ACHN (cell line): ENCODE measurements around the gene PAX5.
A peak's percentile ranks its signal among the peaks of the same experiment; 100 is the strongest.
"Not testable (repeated sequence)": the region's sequence is repeated elsewhere in the genome, so short reads cannot be mapped to it uniquely, and the experiment has no call there.

Experiments
- DNase-seq: peaks from one replicate; pipeline ENCODE4 v3.0.0-alpha.2; 2015
- in situ Hi-C: cut with HindIII; loops from 2 replicates; pipeline ENCODE4 v1.10.0; 2017; ENCODE audit warnings: low sequenced_read_pairs, low pct_ligation_motif_present, low pct_unique_long_range_greater_than_20kb

The PAX5 gene

DNA sequence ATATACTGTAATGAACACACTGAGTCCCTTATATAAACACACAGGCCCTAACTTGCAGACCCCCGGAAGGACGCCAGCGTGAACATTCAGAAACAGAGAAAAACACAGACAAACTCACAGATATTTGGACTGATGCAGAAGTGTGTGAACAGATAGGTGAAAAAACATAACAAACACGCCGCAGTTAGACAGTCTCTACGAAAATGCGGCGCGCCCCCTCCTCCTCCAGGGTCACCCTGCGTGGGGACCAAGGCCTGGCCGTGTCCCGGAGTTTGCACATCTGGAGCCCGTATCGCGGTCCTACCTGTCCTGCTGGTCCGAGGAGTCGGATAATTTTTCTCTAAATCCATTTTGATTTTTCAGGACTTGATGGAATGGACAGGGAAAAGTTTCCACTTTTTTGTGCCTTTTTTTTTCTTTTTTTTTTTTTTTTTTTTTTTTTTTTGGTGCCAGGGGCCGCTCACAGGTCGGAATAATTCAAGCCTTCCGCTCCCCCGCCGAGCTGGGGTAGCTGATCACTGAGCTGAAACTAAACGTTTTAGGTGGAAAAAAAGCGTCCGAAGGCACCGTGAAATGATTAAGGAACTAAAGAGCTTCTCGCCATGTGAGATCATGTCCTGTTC lies at the start of gene PAX5:
Gene PAX5, minus strand, starts transcription at position 587 of the 623 bp plus-strand sequence. Its CDS starts 237 bp downstream, at position 350.
- DNase-seq = no peak
- in situ Hi-C loops = no loop called here

DNA sequence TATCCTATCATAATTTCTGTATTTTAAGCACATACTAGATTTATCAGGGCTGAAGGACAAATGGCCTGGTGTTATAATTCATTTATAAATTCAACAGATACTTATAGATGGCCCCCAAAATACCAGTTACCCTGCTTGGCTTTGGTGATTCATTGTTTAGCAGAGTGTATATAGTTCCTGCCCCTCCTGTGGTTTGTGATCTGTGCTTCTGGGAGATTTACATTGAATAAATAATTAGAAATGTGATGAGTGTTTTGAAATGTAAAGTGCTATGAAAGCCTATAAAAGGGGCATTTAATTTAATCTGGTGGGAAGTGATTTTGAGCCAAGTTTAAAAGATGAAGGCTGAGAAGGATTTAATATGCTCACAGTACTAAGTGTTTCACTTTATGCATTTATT lies 49.6 kb upstream of the PAX5 start:
- DNase-seq = no peak
- in situ Hi-C loops = no loop called here

DNA sequence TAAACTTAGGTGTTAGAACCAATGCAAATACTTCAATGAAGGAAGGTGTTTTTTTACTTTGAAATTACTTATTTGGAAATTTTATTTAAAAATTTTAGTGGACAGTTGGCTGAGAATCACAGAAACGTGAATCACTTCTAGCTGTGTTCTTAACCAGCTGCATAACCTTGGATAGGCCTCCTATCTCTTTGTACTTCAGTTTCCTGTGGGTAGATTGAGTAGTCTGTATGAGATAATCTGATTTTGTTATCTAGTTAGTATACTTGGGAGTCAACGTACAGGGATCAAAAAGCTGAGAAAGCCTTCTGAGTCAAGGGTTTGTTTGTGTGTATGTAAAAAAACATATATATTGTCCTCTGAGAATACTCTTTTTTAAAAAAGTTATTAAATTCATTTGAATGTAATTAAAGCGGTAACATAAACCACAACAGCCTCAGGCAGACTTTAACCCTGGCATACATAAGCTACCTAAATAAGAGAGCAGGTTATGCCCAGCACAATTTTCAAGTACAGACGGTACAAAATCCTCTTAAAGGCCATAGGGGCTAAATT lies 48.2 kb upstream of the PAX5 start:
- in situ Hi-C loops = no loop called here
- no peak for DNase-seq

DNA sequence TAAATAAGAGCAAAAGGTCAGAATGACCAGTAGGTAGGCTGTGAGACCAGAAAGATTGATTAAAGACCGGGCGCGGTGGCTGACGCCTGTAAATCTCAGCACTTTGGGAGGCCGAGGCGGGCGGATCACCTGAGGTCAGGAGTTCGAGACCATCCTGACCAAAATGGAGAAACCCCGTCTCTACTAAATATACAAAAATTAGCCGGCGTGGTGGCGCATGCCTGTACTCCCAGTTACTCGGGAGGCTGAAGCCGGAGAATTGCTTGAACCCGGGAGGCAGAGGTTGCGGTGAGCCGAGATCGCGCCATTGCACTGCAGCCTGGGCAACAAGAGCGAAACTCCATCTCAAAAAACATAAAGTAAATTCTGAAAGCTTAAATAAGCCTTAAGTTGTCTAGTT lies 47.4 kb upstream of the PAX5 start:
- in situ Hi-C loops, DNase-seq: not testable (repeated sequence)

DNA sequence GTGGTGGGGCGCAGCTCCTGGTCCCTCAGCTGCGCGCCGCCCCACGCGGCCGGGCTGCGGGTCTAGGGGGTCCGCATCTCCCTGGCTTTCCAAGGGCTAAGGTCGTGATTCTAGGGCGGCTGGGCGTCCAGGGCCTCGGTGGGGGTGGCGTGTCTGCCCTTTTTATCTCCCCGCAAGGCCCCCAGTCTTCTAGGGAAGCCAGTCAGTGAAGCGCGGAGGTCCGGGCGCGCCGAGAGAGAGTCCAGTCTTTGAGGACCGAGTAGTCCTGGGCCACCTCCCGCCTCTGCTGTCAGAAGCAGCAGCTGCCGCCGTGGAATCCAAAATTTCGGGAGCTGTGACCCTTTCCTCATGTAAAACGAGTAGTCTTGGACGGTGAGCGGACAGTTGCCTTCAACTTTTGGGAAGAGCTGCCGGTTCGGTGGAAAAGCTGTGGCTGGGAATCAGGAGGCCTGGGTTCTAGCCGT lies 46.1 kb upstream of the PAX5 start:
- peak; percentile 29 for DNase-seq
- in situ Hi-C loops = not testable (repeated sequence)

DNA sequence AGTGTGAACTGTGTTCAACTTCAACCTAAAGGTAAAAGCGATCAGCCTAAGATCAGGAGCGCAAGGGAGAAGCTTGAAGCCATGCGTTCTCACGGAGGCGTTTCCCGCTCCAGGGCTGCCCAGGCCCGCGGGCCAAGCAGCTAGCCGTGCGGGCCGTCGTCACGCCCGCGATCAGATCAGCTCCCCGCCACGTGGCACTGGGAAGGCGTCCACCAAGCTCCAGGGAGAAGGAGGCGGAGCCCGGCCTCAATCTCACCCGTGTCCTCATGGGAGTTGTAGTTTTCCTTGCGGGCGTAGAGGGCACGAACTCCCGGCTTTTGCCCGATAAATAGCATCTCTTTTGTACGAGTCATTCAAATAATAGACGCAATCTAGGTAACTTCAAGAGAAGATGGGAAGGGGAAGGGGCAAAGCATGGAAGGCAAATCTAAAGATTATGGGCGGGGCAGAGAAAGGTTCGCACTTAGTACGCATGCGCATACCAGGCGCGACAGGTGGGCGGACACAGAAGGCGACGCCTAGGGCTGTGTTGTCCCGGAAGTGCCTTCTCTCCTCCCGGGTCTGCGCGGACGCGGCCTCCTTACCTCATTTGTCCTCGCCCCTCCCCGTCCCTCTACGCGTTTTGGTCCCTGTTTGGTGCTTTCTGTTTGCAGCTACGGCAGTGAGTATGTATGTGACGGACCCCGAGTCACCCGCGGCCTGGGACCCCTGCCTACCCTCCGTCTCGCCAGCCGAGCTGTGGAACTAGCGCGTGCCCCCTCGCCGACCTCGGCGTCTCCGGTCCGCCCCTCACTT lies 45.5 kb upstream of the PAX5 start:
- in situ Hi-C loops = no loop called here
- peak; percentile 90 for DNase-seq

DNA sequence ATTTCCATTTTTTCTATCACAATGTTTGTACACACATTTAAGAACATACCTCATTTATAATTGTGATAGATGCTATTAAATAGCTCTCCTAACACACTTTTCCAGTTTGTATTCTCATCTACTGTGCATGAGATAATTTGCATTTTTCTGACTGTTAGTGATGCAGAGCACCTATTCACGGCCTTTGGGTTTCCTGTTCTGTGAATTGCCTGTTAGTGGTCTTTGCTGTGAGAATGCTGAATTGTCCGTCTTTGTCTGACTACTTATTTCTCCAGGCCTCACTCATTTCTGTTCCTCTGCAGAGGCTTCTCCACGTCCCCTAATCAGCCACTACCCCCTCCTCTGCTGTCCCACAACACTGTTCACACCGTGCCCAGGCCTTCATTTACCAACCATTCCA lies 40.7 kb upstream of the PAX5 start:
- in situ Hi-C loops = not testable (repeated sequence)

DNA sequence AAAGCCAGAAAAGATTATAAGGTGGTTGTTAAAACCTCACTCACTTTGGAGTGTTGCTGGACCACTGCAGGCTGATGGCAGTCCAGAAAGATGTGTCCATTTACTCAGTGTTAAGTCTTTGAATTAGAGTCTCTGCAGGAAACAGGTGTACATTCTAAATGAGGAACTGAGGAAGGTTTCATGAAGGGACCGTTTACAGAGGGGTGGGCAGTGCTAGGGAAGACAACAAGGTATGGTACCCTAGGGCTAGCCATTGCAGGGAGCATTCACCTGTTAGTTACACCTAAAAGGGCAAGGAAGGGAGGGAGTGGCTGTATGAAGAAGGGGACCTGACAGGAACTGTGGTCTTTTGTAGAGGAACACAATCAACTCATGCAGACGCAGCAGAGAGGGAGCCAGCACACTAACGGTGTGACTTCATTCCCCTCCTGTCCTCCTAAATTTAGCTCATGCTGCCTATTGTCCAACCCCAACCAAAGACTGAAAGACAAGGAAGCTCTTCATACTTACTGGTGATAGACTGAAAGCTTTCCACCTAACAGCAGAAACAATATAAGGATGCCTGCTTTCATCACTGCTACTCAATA lies 32.2 kb upstream of the PAX5 start:
- in situ Hi-C loops = no loop called here
- DNase-seq = no peak

More for the DNA sequence above, 40.7 kb upstream of the PAX5 start:
- not testable (repeated sequence) for DNase-seq

DNA sequence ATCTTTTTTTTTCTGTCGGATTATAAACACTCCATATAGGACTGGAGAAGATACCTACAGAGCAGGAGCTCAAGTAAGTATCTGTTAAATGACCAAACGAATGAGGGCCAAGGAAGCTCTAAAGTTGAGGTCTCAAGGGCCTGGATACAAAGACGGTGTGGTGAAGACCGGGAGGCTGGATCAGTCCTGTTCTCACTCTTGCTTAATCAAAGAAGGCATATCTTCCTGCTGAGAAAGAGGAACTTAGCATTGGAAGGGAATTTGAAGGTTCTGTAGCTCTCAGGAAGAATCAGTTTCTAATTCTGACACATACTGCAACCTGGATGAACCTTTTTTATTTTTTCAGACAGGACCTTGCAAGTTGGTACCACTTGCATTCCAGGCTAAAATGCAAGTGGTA lies 28.3 kb upstream of the PAX5 start:
- DNase-seq = no peak

DNA sequence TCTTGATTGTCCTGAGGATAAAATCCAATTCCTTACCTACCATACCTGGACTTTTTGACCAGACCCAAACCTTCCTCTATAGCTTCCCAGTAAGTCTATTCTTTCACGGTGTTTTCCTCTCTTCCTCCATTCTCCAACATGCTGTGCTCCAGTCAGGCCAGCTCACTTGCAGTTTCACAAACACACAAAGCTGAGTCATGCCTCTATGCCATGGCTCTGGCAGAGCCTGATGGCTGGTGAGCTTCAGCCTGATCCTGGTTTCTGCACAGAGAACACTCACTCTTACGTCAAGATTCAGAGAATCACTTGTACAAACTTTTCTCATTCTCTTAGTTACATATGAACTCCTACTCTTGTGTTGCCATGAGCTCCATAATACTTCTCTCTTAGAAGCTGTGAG lies 27.7 kb upstream of the PAX5 start:
- no peak for DNase-seq
- in situ Hi-C loops = no loop called here

More for the DNA sequence above, 28.3 kb upstream of the PAX5 start:
- in situ Hi-C loops = no loop called here

DNA sequence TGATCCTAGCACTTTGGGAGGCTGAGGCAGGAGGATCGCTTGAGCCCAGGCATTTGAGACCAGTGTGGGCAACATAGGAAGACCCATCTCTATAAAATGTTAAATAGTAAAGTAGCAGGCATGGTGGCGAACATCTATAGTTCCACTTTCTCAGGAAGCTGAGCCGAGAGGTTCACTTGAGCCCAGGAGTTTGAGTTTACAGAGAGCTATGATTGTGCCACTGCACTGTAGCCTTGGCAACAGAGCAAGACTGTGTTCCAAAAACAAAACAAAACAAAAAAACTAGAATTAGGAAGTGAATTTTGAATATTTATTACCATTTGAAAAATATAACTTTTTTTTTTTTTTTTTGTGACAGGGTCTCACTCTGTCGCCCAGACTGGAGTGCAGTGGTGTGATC lies 26.8 kb upstream of the PAX5 start:
- DNase-seq = no peak
- in situ Hi-C loops = no loop called here

DNA sequence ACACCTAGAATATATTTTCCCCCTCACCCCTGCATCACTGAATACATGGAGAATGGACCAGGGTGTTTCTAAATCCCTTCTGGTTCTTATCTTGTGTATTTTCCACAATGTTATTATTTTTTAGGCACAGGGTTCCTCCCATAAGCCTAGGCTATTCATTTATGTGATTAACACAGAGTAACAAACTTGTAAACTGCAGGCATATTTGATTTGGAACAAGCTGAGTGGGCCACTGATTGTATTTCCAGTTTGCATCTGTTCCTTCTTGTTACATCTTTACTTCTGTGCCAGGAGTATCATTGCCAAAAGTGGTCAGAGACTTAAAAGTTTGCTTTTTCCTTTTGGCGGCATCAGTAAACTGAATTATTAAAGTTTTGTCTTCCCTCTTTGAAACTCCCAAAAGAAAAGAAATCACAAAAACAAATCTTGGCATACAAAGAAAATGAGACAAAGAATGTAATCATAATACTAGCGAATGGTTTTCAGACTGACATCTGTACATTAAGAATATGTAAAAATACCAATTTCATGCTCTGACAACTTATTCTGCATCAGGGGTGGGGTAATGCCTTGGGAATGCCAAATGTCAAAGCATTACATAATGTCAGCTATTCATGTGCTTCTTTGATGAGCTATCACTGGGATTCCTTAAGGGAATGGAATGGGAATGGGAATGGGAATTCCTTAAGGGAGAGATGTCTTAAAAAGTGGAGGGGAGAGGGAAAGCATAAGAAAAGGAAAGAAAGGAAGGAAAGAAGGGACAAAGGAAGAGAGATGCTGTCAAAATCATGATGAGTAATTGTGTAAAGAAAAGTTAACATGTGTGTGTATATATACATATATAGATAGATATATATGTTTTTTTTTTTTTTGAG lies 22.2 kb upstream of the PAX5 start:
- no peak for DNase-seq
- in situ Hi-C loops = no loop called here

DNA sequence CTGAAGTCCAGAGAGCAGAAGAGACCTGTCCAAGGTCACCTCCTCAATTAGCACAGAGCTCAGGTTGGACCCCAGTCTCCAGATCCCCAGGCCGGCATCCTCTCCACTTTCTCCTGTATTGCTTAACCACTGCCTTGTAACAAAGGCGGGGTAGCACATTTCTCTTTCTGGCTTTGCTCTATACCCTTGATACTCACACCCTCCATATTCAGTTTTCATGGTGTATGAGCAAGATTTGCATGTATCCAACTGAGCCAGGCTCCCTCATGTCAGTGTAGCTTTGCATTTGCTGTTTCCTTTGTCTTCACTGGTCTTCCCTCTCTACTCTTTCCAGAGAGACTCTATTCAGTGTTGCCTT lies 20.3 kb upstream of the PAX5 start:
- in situ Hi-C loops, DNase-seq: not testable (repeated sequence)

DNA sequence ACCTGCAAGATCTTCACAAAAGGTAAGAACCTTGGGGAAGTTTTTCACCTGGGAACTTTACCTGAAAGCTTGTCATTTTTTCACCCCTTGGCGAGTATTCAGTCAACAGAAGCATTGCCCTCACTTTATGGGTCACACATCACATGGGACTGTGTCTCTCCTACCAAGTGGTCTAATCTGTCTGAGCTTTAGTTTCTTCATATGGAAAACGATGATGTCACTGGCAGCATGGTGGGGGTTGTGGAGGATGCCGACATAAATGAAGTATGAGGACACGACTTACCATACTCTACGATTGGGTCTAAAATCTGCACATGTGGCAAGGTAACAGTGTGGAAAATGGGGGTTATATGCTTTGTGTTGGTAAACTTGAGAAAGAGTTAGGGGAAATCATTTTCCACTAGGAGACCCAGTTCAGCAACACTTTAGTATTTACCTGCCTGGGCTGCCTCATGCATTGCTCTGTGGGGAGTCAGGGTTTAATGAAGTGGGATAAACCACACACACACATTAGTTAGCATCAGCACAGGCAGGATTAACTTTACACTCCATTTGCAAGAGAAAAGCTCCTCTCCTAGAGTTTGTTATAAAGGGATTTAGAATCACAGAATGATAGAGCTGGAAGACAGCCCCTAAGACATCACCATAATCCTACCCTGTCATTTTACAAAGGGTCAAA lies 19.8 kb upstream of the PAX5 start:
- no peak for DNase-seq
- in situ Hi-C loops = no loop called here

DNA sequence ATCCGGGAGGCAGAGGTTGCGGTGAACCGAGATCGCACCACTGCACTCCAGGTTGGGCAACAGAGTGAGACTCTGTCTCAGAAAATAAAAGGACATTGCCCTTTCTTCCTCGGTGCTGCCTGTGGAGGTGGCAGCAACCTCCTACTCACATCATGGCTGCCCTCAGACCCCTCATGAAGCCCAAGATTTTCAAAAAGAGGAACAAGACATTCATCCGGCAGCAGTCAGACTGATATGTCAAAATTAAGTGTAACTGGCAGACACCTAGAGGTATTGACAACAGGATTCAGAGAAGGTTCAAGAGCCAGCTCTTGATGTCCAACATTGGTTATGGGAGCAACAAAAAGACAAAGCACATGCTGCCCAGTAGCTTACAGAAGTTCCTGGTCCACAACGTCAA lies 12.6 kb upstream of the PAX5 start:
- no peak for DNase-seq
- in situ Hi-C loops = no loop called here

DNA sequence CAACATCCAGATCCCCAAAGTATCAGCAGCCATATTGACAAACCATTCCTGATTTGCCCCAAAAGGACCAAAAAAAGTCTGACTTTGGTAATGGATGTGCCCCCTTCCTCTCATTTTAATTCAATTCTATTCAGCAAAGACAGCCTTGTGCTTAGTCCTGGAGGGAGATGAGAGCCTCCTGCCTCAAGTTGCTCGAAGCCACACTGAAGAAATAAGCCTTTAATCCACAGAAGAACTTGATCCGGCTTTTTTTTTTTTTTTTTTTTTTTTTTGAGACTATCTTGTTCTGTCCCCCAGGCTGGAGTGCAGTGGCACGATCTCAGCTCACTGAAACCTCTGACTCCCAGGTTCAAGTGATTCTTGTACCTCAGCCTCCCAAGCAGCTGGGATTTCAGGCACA lies 8.4 kb upstream of the PAX5 start:
- no peak for DNase-seq
- in situ Hi-C loops = no loop called here

DNA sequence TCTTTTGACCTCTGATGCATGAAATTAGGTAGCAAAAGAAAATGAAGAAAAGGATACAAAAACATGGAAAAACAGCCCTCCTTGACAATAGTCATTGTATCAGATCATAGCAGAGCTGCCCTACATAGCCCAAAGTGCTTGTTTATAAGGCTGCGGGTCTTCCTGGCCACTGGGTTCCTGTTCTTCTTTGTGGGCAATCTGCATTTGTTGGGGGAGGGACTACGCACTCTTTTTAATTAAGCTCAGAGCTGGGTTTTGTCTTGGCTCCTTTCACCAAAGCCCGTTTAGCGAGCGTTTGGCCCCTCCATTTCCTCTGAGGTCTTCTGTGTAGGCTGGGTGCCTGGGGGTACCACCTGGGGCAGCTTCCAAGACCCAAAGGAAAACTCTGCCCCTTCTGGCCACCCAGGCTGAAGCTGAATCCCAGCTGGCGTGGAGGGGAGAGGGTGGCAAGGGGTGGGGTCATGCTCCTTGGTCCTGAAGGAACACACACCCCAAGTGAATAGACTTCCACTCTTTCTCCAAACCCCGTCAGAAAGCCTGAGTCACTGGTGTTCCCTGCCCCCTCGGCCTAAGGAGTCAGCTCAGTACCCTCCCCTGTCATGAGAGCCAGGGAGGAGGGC lies 6.5 kb upstream of the PAX5 start:
- in situ Hi-C loops = no loop called here
- DNase-seq = no peak
